ENCODE results near the gene RHEX. TPM values are rescaled to one million over a fixed set of nuclear protein-coding genes. Genes with fewer than 3 reads are reported as not detected.

RHEX gene
- total RNA-seq, 1 donor from 2014 or later = 11.3 TPM

DNA sequence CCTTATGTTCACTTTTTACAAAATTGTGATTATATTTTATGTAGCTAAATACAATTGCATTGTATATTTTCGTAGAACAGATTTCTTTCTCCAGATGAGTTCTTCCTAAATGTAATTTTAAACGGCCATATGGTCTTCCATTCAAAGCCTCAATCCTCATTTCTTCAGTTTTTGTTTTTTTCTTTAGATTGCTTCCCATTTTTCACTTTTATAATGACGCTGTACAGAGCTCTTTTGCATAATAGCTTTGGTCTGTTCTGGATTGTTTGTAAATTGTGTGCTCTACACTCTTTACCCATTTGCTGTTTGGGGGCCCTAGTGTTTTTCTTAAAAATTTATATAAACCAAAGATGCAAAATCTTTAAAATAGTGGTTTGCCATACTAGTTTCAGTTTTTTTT lies 36.4 kb downstream of the RHEX start:
- no peak for DNase-seq (ENCODE audit: low spot score)

GRCh38 chr1:206094024-206094423 lies 41.1 kb downstream of the RHEX start:
- no peak for DNase-seq (ENCODE audit: low spot score)

DNA sequence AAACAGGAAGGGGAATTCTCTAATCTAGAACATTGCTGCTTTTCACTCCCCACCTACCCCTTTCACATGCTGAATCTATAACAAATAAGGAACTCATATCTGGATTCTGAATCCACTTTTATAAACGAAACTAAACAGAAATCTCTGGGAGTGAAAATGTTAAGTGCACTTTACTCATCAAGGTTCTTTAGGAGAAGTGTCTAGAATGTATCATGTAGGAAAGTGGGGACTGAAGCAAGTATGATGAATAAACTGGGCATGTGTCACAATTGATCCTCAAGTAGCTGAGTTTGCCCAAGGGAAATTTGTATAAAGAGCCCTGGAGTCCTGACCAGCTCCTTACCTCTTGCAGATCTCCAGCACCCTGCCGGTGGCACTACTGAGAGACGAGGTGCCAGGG lies 44.4 kb downstream of the RHEX start:
- DNase-seq (ENCODE audit: low spot score) = no peak

GRCh38 chr1:206098242-206098919 lies 45.4 kb downstream of the RHEX start:
- DNase-seq (ENCODE audit: low spot score) = peak; percentile 9

DNA sequence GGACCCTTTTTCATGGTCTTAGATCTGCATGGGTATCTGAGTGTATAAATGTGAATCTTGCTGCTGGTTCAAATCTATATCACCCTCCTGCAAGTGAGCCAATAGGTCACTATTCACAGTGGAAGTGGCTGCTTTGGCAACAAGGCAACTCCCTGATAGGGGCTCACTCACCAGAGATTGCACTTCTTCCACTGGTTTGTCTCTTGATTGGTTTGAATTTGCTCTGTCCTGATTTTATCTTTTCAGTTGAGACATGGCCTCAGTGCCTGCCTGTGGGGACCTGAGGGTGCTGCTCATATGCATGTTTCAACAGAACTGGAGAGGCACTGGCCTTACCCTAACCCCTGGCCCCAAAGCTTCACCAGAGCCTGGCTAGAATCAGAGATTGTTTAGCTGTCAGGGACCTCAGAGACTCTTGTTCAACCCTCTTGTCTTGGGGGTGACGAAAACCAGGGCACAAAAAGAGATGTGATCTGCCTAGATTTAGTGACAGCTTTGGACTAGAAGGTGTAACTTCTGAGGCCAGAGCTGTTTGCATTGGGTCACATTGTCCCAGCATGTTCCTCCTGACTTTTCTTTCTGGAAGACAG lies 47.3 kb downstream of the RHEX start:
- DNase-seq (ENCODE audit: low spot score) = no peak

DNA sequence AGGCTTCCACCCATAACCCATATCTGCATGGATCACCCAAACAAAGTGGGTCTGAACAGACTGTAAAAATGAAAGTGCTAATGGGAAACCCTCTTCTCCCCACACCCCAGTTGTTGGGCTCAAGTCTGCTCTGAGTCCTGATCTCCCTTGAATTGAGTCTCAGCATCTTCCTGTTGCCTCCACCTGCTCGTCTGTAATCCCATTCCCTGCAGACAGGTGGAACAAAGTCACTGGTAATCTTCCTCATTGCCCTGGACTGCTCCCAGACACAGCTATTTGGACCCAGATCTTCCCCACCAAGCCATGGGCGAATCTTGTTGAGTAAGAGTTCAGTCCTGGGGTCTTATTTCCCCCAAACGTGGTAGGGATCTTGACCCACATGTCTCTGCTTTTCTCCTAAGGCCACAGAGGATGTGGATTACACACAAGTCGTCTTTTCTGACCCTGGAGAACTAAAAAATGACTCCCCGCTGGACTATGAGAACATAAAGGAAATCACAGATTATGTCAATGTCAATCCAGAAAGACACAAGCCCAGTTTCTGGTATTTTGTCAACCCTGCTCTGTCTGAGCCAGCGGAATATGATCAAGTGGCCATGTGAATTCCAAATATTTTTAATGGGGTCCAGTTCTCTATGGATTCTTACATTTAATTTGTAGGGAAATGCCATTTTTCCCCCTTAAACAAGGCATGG lies 48.5 kb downstream of the RHEX start:
- DNase-seq (ENCODE audit: low spot score) = no peak

- DNase-seq (ENCODE audit: low spot score) = no peak
Observed at GRCh38 chr1:206102292-206102936, 49.4 kb downstream of the RHEX start.

DNA sequence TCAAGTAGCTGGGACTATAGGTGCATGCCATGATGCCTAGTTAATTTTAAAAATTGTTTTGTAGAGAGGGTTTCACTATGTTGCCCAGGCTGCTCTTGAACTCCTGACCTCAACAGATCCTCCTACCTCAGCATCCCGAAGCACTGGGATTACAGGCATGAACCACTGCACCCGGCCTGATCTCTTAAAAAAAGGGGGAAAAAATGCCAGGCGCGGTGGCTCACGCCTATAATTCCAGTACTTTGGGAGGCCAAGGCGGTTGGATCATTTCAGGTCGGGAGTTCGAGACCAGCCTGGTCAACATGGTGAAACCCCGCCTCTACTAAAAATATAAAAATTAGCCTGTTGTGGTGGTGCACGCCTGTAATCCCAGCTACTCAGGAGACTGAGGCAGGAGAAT lies 51.0 kb downstream of the RHEX start:
- no peak for DNase-seq (ENCODE audit: low spot score)

GRCh38 chr1:206105464-206105995 lies 52.6 kb downstream of the RHEX start:
- DNase-seq (ENCODE audit: low spot score) = no peak

- DNase-seq (ENCODE audit: low spot score) = peak; percentile 83
Observed at GRCh38 chr1:206106328-206107167, 53.6 kb downstream of the RHEX start.

DNA sequence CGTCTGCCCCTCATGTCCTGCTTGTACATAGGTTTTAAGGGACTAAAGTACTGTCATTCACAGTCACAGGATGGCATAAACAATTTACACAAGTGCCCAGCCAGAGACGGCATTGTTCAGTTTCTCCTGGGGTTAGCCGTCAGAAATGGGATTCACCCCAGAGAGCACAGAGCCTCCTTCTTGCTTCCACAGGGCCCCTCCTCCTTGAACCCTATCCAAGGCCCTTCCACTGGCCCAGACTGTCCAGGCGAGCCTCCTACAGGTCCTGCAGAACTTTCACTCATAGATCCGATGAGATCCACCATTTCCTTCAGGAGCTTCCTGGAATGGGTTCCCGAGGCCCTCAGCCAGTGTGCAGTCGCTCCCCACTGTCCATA lies 54.2 kb downstream of the RHEX start:
- DNase-seq (ENCODE audit: low spot score) = no peak

- no peak for DNase-seq (ENCODE audit: low spot score)
Observed at GRCh38 chr1:206108635-206109034, 55.7 kb downstream of the RHEX start.

DNA sequence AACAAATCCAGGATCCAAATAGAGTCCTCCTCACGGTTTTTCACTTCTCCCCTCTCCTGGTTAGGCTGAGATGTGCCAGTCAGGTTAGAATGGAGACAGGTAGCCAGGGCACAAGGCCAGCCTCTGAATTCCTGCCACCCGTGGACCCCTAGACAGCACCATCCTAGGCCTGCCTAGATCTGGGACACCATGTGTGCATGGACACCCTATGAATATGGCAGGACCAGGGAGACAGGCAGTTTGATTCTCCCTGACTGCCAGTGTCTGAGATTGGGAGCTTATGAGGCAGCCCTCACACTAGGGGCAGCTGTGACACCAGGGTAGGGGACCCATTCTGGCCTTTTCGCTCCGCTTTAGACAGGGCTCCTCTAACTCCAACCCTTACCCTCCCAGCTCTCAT lies 56.7 kb downstream of the RHEX start:
- DNase-seq (ENCODE audit: low spot score) = no peak

DNA sequence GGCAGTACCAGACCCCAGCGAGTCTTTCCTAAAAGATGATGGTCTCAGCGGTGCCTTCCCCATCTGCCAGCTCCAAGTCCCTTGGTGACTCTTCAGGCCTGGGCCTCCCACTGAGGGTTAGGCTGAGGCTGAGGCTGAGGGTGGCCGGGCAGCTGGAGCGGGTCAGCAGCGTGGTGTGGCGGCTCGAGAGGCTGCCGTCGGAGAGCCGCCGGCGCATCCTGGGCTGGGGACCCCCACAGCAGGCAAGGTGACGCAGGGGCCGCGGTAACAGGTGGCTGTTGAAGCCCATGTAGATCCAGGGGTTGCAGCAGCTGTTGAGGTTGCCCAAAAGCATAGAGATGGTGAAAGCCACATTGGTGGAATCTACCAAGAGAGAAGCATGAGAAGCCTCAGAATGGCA lies 57.2 kb downstream of the RHEX start:
- DNase-seq (ENCODE audit: low spot score) = no peak

DNA sequence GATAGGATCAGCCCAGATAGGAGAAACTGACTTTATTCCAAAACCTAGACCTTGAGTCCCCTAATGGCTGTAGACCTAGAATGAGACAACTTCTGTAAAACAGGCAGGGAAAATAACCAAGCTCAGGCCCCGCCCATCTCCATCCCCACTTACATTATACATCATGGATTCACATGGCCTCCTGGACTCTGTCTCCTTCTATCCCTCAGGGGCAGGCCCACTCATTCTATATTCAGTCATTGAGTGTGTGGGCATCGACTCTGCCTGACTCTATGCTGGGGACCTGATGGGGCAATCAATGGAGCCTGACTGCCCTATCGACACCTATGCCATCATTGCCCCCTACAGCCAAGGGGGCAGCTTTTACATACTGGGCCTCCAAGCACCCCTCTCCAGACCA lies 57.8 kb downstream of the RHEX start:
- no peak for DNase-seq (ENCODE audit: low spot score)

DNA sequence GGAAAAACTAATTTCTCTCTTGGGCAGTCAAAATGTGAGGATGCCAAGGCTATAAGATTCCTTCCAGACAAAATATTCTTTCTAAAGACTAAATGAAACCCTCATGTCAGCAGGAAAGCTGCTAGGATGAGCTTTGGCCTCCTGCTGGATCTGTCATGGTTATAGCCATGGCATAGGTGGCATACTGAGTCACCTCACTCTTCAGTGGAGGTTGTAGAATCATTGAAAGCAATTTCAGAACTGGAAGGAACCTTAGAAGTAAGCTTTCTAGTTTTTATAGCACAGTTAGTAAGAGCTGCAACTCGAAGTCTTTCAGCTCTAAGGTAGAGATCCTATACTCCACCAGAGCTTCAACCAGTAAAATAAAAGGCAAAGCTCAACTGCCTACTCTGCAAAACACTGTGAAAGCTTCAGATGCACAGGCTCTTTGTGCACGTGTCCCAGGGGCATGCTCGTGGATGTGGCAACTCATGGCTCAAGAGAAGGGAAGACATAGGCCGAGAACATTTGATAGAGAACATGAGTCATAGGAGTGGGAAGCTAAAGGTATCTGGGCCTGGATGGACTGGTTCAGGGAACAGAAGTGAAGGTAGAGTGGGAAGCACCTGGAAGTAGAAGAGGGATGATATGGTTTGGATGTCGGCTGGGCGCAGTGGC lies 58.4 kb downstream of the RHEX start:
- DNase-seq (ENCODE audit: low spot score) = no peak

DNA sequence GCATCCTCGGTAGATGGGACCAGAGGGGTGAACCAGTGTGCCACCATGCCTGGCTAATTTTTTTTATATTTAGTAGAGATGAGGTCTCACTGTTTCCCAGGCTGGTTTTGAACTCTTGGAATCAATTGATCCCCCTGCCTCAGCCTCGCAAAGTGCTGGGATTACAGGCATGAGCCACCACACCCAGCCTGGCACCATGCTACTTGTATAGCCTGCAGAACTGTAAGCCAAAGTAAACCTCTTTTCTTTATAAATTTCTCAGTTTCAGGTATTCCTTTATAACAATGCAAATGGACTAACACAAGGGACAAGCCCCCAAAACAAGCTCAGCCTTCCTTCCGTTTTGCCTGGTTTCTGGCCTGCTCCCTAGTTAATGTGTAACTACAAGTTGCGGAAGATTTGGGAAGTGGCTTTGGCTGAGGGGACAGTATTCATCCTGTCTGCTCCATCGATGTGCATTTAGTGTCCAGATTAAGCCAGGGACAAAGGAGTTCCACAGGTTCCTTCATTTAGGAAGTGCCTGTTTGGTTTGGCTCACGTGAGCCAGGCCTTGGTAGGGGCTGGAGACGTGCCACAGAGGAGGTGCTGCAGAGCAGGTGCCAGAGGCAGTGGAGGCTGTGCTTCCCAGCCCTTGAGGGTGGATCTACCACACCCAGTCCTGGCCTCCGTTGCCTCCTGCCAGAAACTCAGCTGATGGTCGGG lies 59.8 kb downstream of the RHEX start:
- peak; percentile 72 for DNase-seq (ENCODE audit: low spot score)

GRCh38 chr1:206114692-206115640 lies 62.0 kb downstream of the RHEX start:
- no peak for DNase-seq (ENCODE audit: low spot score)

DNA sequence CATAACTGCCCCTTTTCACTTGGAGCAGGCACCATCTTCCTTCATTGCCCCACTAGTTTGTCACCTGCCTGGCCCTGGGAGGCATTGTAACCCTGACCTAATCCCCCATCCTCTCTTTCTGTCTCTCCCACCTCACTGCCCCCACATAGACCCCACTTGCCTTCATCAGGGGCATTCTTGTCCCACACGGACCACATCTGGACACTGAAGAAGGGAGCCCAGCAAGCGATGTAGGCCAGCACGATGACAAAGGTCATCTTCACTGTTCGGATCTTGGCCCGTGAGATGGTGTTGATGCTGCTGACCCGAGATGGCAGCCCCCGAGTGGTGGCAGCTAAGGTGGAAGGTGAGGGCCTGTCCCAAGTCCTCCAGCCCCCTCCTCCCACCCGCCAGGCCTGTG lies 62.8 kb downstream of the RHEX start:
- no peak for DNase-seq (ENCODE audit: low spot score)
